ENCODE data around the gene MAST2.
"Not testable (repeated sequence)": the region's sequence is repeated elsewhere in the genome, so short reads cannot be mapped to it uniquely, and the experiment has no call there.

DNA sequence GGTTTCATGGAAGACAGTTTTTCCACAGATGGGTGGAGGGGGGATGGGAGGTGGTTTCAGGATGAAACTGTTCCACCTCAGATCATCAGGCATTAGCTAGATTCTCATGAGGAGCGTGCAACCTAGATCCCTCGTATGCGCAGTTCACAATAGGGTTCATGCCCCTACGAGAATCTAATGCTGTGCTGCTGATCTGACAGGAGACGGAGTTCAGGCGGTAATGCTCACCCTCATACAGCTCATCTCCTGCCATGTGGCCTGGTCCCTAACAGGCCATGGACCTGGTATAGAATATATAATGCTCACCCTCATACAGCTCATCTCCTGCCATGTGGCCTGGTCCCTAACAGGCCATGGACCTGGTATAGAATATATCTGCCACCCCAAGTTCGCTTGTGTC is 33.4 kb downstream of the MAST2 start:
- TF ChIP-seq POLR2A (IDR thresholded peaks at IDR 0.05): not testable (repeated sequence)
- TF ChIP-seq, protein P1, sequence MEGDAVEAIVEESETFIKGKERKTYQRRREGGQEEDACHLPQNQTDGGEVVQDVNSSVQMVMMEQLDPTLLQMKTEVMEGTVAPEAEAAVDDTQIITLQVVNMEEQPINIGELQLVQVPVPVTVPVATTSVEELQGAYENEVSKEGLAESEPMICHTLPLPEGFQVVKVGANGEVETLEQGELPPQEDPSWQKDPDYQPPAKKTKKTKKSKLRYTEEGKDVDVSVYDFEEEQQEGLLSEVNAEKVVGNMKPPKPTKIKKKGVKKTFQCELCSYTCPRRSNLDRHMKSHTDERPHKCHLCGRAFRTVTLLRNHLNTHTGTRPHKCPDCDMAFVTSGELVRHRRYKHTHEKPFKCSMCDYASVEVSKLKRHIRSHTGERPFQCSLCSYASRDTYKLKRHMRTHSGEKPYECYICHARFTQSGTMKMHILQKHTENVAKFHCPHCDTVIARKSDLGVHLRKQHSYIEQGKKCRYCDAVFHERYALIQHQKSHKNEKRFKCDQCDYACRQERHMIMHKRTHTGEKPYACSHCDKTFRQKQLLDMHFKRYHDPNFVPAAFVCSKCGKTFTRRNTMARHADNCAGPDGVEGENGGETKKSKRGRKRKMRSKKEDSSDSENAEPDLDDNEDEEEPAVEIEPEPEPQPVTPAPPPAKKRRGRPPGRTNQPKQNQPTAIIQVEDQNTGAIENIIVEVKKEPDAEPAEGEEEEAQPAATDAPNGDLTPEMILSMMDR (IDR thresholded peaks at IDR 0.05): not testable (repeated sequence)
